ENCODE data around the gene ZNF423. TPM values are rescaled to one million over a fixed set of nuclear protein-coding genes. Genes with fewer than 3 reads are reported as not detected.

ZNF423 gene
- total and polyA plus RNA-seq, 9 of the 15 experiments (the other 6 are each of a cell fraction or from before 2014, with no cell fraction given), result not detected

GRCh38 chr16:49498666-49499413, 357.1 kb downstream of the ZNF423 start:
- no peaks in the 10 kb centered on the region for H4K20me1 ChIP-seq (replicated peaks; ENCODE audit: control insufficient read depth, insufficient read depth, low read length)
- H3K36me3 ChIP-seq (ENCODE audit: control insufficient read depth, insufficient read depth, low read length), result no peaks in the 10 kb centered on the region
- no peaks in the 10 kb centered on the region for H3K9me1 ChIP-seq (ENCODE audit: control insufficient read depth, insufficient read depth, low read length)
- no peak overlapping the region for H3K4me3 ChIP-seq
- WGBS (ENCODE audit: insufficient coverage, low coverage, missing lambda C conversion rate), result 2% methylated on average over 20 of the region's 20 CpGs
- H3K27ac ChIP-seq (ENCODE audit: extremely low read depth, low read depth, low read length), result no peak overlapping the region
- ChIA-PET CTCF (ENCODE audit: low intra/inter-chr PET ratio) (no interaction called here), POLR2A (interaction anchor here (1.2 kb wide), 1 partner anchor 18 kb away, joined by 3 read pairs; no protein-coding TSS in a partner anchor)
- no peak for FAIRE-seq
- H3K4me2 ChIP-seq (ENCODE audit: insufficient read depth, low read length), result no peak overlapping the region
- 0 out of 4 replicates have a peak overlapping the region, but pooled peaks of 1 of the 2 experiments have one; percentile 2 for H3K9ac ChIP-seq (ENCODE audit: insufficient read depth in 1 of 2, low read depth in 2 of 2, low read length in 2 of 2)
- no peaks in the 10 kb centered on the region for H3K9me3 ChIP-seq (replicated peaks; ENCODE audit: control insufficient read depth, insufficient read depth, low read depth, low read length)
- no peak for DNase-seq (ENCODE audit: extremely low read depth in 1 of 4, low spot score in 3 of 4)
- in situ Hi-C loops (cut with MboI) (no loop called here), intact Hi-C loops (cut with micrococcal nuclease) (no loop called here)
- H3K79me2 ChIP-seq (ENCODE audit: control insufficient read depth, insufficient read depth, low read length), result no peaks in the 10 kb centered on the region
- no peak for ATAC-seq
- no peak for TF ChIP-seq FOXK2 (conservative IDR thresholded peaks at IDR 0.05 in 1 of 2, IDR thresholded peaks at IDR 0.05 in 1 of 2; ENCODE audit: low read depth in 2 of 2)
- no peak for TF ChIP-seq SRSF7 (optimal IDR thresholded peaks at IDR 0.05; ENCODE audit: low read depth, low read length)
- TF ChIP-seq ZNF212 (CRISPR knock-in tag; IDR thresholded peaks at IDR 0.05), result no peak
- no peak for TF ChIP-seq BMI1 (IDR thresholded peaks at IDR 0.05; ENCODE audit: low read length)
- TF ChIP-seq MAFK (IDR thresholded peaks at IDR 0.05; ENCODE audit: low read length), result no peak
- TF ChIP-seq ZBTB43 (CRISPR knock-in tag; IDR thresholded peaks at IDR 0.05), result no peak
- no peak for TF ChIP-seq ZNF644 (tag; IDR thresholded peaks at IDR 0.05; ENCODE audit: low read depth)
- no peak for TF ChIP-seq ZNF3 (CRISPR knock-in tag; IDR thresholded peaks at IDR 0.05)
- TF ChIP-seq ZBED1 (IDR thresholded peaks at IDR 0.05), result no peak
- no peak for TF ChIP-seq CEBPB (tag; IDR thresholded peaks at IDR 0.05)
- no peak for TF ChIP-seq TEAD4 (IDR thresholded peaks at IDR 0.05; ENCODE audit: low read length)
- no peak for TF ChIP-seq TEAD4 (CRISPR knock-in tag; IDR thresholded peaks at IDR 0.05; ENCODE audit: borderline replicate concordance)
- TF ChIP-seq RNF219 (CRISPR knock-in tag; IDR thresholded peaks at IDR 0.05), result no peak
- TF ChIP-seq KLF16 (IDR thresholded peaks at IDR 0.05), result no peak
- TF ChIP-seq ZNF785 (CRISPR knock-in tag; IDR thresholded peaks at IDR 0.05), result no peak
- H3K27me3 ChIP-seq (ENCODE audit: control insufficient read depth in 2 of 2, insufficient read depth in 2 of 2, low read length in 2 of 2), result peaks cover 2 to 19% of the 10 kb centered on the region in 2 experiments; a peak in 3 of 5 replicates
- no peak overlapping the region for H2AFZ ChIP-seq (ENCODE audit: low read depth, low read length)
- no TSS peak for BruUV-seq (replicated peaks)
- H3K4me1 ChIP-seq (replicated peaks in 1 of 2; ENCODE audit: control insufficient read depth in 2 of 2, insufficient read depth in 2 of 2, low read length in 2 of 2), result no peaks in the 10 kb centered on the region
